ENCODE results near the gene NPEPPS. TPM values are rescaled to one million over a fixed set of nuclear protein-coding genes. Genes with fewer than 3 reads are reported as not detected.
A peak's percentile ranks its signal among the peaks of the same experiment; 100 is the strongest.
"Not testable (repeated sequence)": the region's sequence is repeated elsewhere in the genome, so short reads cannot be mapped to it uniquely, and the experiment has no call there.

NPEPPS gene
- total and polyA plus RNA-seq, 2 of the 8 experiments (the other 6 are each of a cell fraction or from before 2014, with no cell fraction given) = 53.6 to 118 TPM

DNA sequence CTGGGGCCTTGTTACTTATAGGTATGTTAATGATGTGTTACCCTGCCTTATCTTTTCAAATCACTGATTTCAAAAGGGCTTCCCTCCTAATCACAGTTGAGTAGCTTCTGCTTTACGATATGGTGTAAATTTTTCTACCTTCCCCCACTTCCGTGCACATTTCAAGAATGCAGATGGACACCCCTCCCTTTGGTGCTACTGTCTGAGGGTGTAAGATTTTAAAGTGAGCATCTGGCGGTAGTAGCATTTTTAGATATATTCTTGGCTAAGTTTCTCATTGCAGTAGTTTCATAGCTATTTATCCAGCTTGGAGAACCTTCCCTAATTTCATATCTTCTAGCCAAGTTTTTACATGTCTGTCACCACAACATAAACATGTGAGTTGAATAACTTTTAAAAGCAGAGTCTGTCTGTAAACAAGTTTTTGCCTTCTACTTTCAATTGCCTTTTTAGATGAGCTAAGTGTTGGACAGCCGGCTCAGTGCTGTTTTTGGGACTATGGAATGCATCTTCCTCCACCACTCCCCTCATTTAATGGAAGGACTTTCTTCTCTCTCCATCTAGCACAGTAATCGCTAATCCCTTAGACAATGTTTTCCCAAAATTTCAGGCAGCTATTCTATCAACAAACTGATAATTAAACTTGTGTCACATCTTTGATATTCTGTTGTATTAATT is 55.6 kb downstream of the NPEPPS start:
- FAIRE-seq = peak; percentile 85

DNA sequence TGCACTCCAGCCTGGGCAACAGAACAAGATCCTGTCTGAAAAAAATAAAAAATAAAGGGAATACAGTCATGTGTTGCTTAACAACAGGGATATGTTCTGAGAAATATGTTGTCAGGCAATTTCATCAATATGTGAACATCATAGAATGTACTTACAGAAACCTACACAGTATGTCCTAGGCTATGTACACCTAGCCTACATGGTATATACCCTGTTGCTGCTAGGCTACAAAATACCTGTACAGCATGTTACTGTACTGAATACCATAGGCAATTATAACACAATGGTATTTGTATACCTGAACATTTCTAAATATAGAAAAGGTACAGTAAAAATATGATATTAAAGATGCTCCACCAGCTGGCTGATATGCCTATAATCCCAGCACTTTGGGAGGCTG is 62.6 kb downstream of the NPEPPS start:
- H3K4me1 ChIP-seq (replicated peaks in 1 of 4; ENCODE audit: control insufficient read depth in 3 of 4, insufficient read depth in 4 of 4, low read length in 3 of 4); H2BK5ac ChIP-seq (ENCODE audit: low read depth, low read length); POLR2A ChIA-PET (ENCODE audit: partially characterized antibody); H3K56ac ChIP-seq (replicated peaks; ENCODE audit: insufficient read length, low read depth, low read length); H4K91ac ChIP-seq (replicated peaks; ENCODE audit: insufficient read length, low read length); H3K4ac ChIP-seq (replicated peaks; ENCODE audit: insufficient read length, low read depth, low read length); H2BK120ac ChIP-seq (replicated peaks; ENCODE audit: low read depth, low read length); H4K20me1 ChIP-seq (replicated peaks in 1 of 2; ENCODE audit: control insufficient read depth in 1 of 2, insufficient read depth in 2 of 2, low read length in 2 of 2); DNase-seq (ENCODE audit: low read depth in 1 of 2, low spot score in 2 of 2); H3K14ac ChIP-seq (ENCODE audit: insufficient read length); H2BK12ac ChIP-seq (ENCODE audit: low read depth, low read length); H3K27me3 ChIP-seq (replicated peaks in 1 of 4; ENCODE audit: control insufficient read depth in 3 of 4, extremely low read depth in 1 of 4, insufficient read depth in 3 of 4, low read length in 3 of 4); H4K5ac ChIP-seq (ENCODE audit: insufficient read length, low read depth, low read length); H2AK5ac ChIP-seq (ENCODE audit: low read depth, low read length); H2BK20ac ChIP-seq (ENCODE audit: low read length); H4K8ac ChIP-seq (ENCODE audit: extremely low read depth, insufficient read depth, low read length); H3K27ac ChIP-seq (ENCODE audit: low read depth, low read length); H3K23ac ChIP-seq (ENCODE audit: insufficient read length); CTCF ChIA-PET (ENCODE audit: partially characterized antibody); H3K4me2 ChIP-seq (ENCODE audit: insufficient read depth in 1 of 2, low read depth in 2 of 2, low read length in 2 of 2); H3K79me2 ChIP-seq (ENCODE audit: control insufficient read depth in 1 of 2, insufficient read depth in 2 of 2, low read length in 2 of 2); H3K79me1 ChIP-seq (ENCODE audit: low read depth, low read length); H2BK15ac ChIP-seq (ENCODE audit: low read length); H3K18ac ChIP-seq (ENCODE audit: extremely low read depth, low read length); H3K9me3 ChIP-seq (ENCODE audit: insufficient read depth in 2 of 2, low read depth in 1 of 2, low read length in 1 of 2); H3K9ac ChIP-seq (replicated peaks in 1 of 4; ENCODE audit: extremely low read depth in 1 of 4, low read depth in 3 of 4, low read length in 3 of 4); H2AFZ ChIP-seq (ENCODE audit: low read length); H3K4me3 ChIP-seq (ENCODE audit: extremely low read depth in 1 of 4, insufficient read depth in 2 of 4, low read depth in 3 of 4, low read length in 4 of 4); H3K23me2 ChIP-seq (ENCODE audit: low read depth, low read length); FAIRE-seq: not testable (repeated sequence)
- peaks cover 0 to 20% (median 2%) of the 10 kb centered on the region in 4 experiments; a peak in 4 of 8 replicates for H3K36me3 ChIP-seq (ENCODE audit: control insufficient read depth in 2 of 4, insufficient read depth in 4 of 4, low read length in 3 of 4)

More for the DNA sequence above, 55.6 kb downstream of the NPEPPS start:
- CTCF ChIA-PET (ENCODE audit: partially characterized antibody); H2AK5ac ChIP-seq (ENCODE audit: low read depth, low read length); POLR2A ChIA-PET (ENCODE audit: partially characterized antibody); H3K27me3 ChIP-seq (replicated peaks in 1 of 4; ENCODE audit: control insufficient read depth in 3 of 4, extremely low read depth in 1 of 4, insufficient read depth in 3 of 4, low read length in 3 of 4); H4K8ac ChIP-seq (ENCODE audit: extremely low read depth, insufficient read depth, low read length); H3K14ac ChIP-seq (ENCODE audit: insufficient read length); H3K4me1 ChIP-seq (replicated peaks in 1 of 4; ENCODE audit: control insufficient read depth in 3 of 4, insufficient read depth in 4 of 4, low read length in 3 of 4); H3K23me2 ChIP-seq (ENCODE audit: low read depth, low read length); H3K4ac ChIP-seq (replicated peaks; ENCODE audit: insufficient read length, low read depth, low read length); DNase-seq (ENCODE audit: low read depth in 1 of 2, low spot score in 2 of 2); H2BK20ac ChIP-seq (ENCODE audit: low read length); H3K9me3 ChIP-seq (ENCODE audit: insufficient read depth in 2 of 2, low read depth in 1 of 2, low read length in 1 of 2); H2BK15ac ChIP-seq (ENCODE audit: low read length); H4K20me1 ChIP-seq (replicated peaks in 1 of 2; ENCODE audit: control insufficient read depth in 1 of 2, insufficient read depth in 2 of 2, low read length in 2 of 2); H3K56ac ChIP-seq (replicated peaks; ENCODE audit: insufficient read length, low read depth, low read length); H3K27ac ChIP-seq (ENCODE audit: low read depth, low read length); H3K79me1 ChIP-seq (ENCODE audit: low read depth, low read length); H3K9ac ChIP-seq (replicated peaks in 1 of 4; ENCODE audit: extremely low read depth in 1 of 4, low read depth in 3 of 4, low read length in 3 of 4); H3K79me2 ChIP-seq (ENCODE audit: control insufficient read depth in 1 of 2, insufficient read depth in 2 of 2, low read length in 2 of 2); H2AFZ ChIP-seq (ENCODE audit: low read length); H3K4me2 ChIP-seq (ENCODE audit: insufficient read depth in 1 of 2, low read depth in 2 of 2, low read length in 2 of 2); H3K18ac ChIP-seq (ENCODE audit: extremely low read depth, low read length); H3K23ac ChIP-seq (ENCODE audit: insufficient read length); H3K4me3 ChIP-seq (ENCODE audit: extremely low read depth in 1 of 4, insufficient read depth in 2 of 4, low read depth in 3 of 4, low read length in 4 of 4); H4K91ac ChIP-seq (replicated peaks; ENCODE audit: insufficient read length, low read length); H4K5ac ChIP-seq (ENCODE audit: insufficient read length, low read depth, low read length); H2BK120ac ChIP-seq (replicated peaks; ENCODE audit: low read depth, low read length); H3K36me3 ChIP-seq (ENCODE audit: control insufficient read depth in 2 of 4, insufficient read depth in 4 of 4, low read length in 3 of 4); H2BK5ac ChIP-seq (ENCODE audit: low read depth, low read length); H2BK12ac ChIP-seq (ENCODE audit: low read depth, low read length): not testable (repeated sequence)
- WGBS, 2 experiments (ENCODE audit: extremely low coverage in 1 of 2, insufficient coverage in 1 of 2, insufficient read length in 1 of 2, insufficient replicate concordance in 2 of 2, low coverage in 1 of 2, low lambda C conversion rate in 2 of 2, missing lambda C conversion rate in 1 of 2) = 92% methylated on average over 5 of the region's 5 CpGs; no CpG with 5 or more reads in 1 of the 2 experiments

All from H1 (cell line).